Stomach (tissue), 9 donors: ENCODE measurements around the gene FOXJ3. TPM values are rescaled to one million over a fixed set of nuclear protein-coding genes. Genes with fewer than 3 reads are reported as not detected.

Experiments used
- DNase-seq, 2 donors: peaks; one replicate each; pipeline versions ENCODE4 v3.0.0 to v3.0.0-alpha.2; 2013 to 2019
- H3K27ac ChIP-seq, 5 donors: fragments of 200-600 bp in 4 of 5; sonication (generic) in 4 of 5; one replicate each; pipeline ENCODE4 v1.5.1; 2013 to 2019; ENCODE audit warnings: mild to moderate bottlenecking in 1 of 5, moderate library complexity in 1 of 5
- H3K27me3 ChIP-seq, 3 donors: fragments of 200-600 bp; sonication (generic); one replicate each; pipeline ENCODE4 v1.5.1; 2017 to 2019; ENCODE audit warnings: mixed run types in 1 of 3
- H3K36me3 ChIP-seq, 4 donors: fragments of 200-600 bp; sonication (generic); 1 replicate in 3 of 4; 2 replicates in 1 of 4; pipeline ENCODE4 v1.5.1; 2016 to 2019
- H3K4me1 ChIP-seq, 4 donors: fragments of 200-600 bp; sonication (generic); one replicate each; pipeline ENCODE4 v1.5.1; 2016 to 2019
- H3K4me3 ChIP-seq, 4 donors: fragments of 200-600 bp; sonication (generic) in 3 of 4; one replicate each; pipeline ENCODE4 v1.5.1; 2016 to 2019; ENCODE audit warnings: mild to moderate bottlenecking in 1 of 4
- H3K9me3 ChIP-seq, 4 donors: fragments of 200-600 bp; sonication (generic); one replicate each; pipeline ENCODE4 v1.5.1; 2016 to 2019
- CTCF ChIP-seq, 7 experiments: fragments of 450-650 bp in 4 of 7; fragments of 200-600 bp in 3 of 7; sonication (generic) in 3 of 7; IDR thresholded peaks; one replicate each; pipeline ENCODE4 v1.5.1; 2016 to 2019; ENCODE audit warnings: antibody characterized with exemption in 7 of 7, control low read depth in 2 of 7, mild to moderate bottlenecking in 1 of 7
- EP300 ChIP-seq: sonication (generic); formaldehyde crosslinking; IDR thresholded peaks from one replicate; pipeline ENCODE4 v1.6.1; 2017; ENCODE audit warnings: antibody characterized with exemption
- POLR2A ChIP-seq, 4 donors: fragments of 450-650 bp; IDR thresholded peaks; one replicate each; pipeline ENCODE4 v1.6.1; 2016; ENCODE audit warnings: antibody characterized with exemption in 4 of 4, control low read depth in 2 of 4, mild to moderate bottlenecking in 1 of 4, moderate library complexity in 1 of 4
- POLR2AphosphoS5 ChIP-seq, 3 donors: sonication (generic); formaldehyde crosslinking; IDR thresholded peaks; one replicate each; pipeline ENCODE4 v1.6.1; 2016; ENCODE audit warnings: antibody characterized with exemption in 3 of 3
- WGBS, 5 donors: extraction: QIAGEN DNeasy Blood & Tissue Kit in 3 of 5; methylation state at CpG; one replicate each; pipeline versions ENCODE4 v1.1.5 to v1.1.7; 2013 to 2018; 5-methylcytosine and 5-hydroxymethylcytosine counted together
- intact Hi-C: fragments of 100-400 bp; cut with DNase I; formaldehyde crosslinking; loops from one replicate; pipeline ENCODE4 v1.15.1; 2023; ENCODE audit warnings: low total_unique reads
- polyA plus RNA-seq, 3 donors: library from polyadenylated mRNA; stranded (reverse); fragments of 200-250 nt; gene quantifications; one replicate each; pipeline ENCODE4 v1.2.3, GENCODE V29; 2013
- total RNA-seq, 5 donors: library from RNA; depleted of rRNA; stranded (reverse); fragments of >200 nt; gene quantifications; one replicate each; pipeline versions ENCODE4 v1.1.0 to v1.2.3, GENCODE V29; 2014 to 2016
- donor health status: healthy with polysubstance abuse.
- donor health status: Bipolar disorder and iron deficiency.
- donor health status: healthy.

The FOXJ3 gene
- total and polyA plus RNA-seq, 8 donors, result 8.3 to 57.3 (median 12.3) TPM

- peaks cover 20 to 76% (median 66%) of the 10 kb centered on the region in 4 donors for H3K36me3 ChIP-seq
- no peaks in the 10 kb centered on the region for H3K9me3 ChIP-seq
- no peak for TF ChIP-seq EP300
- intact Hi-C loops, result no loop called here
- WGBS, 5 donors, result 96 to 100% (median 98%) methylated on average over 3 of the region's 3 CpGs
- DNase-seq, result no peak
- no peak overlapping the region for H3K4me3 ChIP-seq
- H3K27me3 ChIP-seq, result no peaks in the 10 kb centered on the region
- no peak overlapping the region for H3K27ac ChIP-seq
- H3K4me1 ChIP-seq, result peaks cover 0 to 6% (median 0%) of the 10 kb centered on the region in 4 donors
These were observed 139.2 kb downstream of the FOXJ3 start for GRCh38 chr1:42195841-42196240.

- DNase-seq, result no peak
- 86 to 94% (median 90%) methylated on average over 4 of the region's 4 CpGs for WGBS, 5 donors
- Histone ChIP-seq H3K27ac (no peak overlapping the region), H3K4me1 (no peaks in the 10 kb centered on the region), H3K9me3 (no peaks in the 10 kb centered on the region), H3K36me3 (peaks cover 20 to 89% (median 85%) of the 10 kb centered on the region in 4 donors), H3K4me3 (no peak overlapping the region), H3K27me3 (no peaks in the 10 kb centered on the region)
- intact Hi-C loops, result no loop called here
- TF ChIP-seq CTCF (IDR thresholded peaks at IDR 0.05), result no peak
- TF ChIP-seq POLR2AphosphoS5 (IDR thresholded peaks at IDR 0.05), result no peak
- TF ChIP-seq POLR2A (IDR thresholded peaks at IDR 0.05), result no peak
- no peak for TF ChIP-seq EP300
These were observed 142.9 kb downstream of the FOXJ3 start for GRCh38 chr1:42192106-42192505.

- Histone ChIP-seq H3K9me3 (no peaks in the 10 kb centered on the region), H3K4me1 (no peaks in the 10 kb centered on the region), H3K27ac (no peak overlapping the region), H3K4me3 (no peak overlapping the region), H3K27me3 (no peaks in the 10 kb centered on the region), H3K36me3 (peaks cover 20 to 89% (median 85%) of the 10 kb centered on the region in 4 donors)
- intact Hi-C loops, result no loop called here
- no peak for TF ChIP-seq EP300
- TF ChIP-seq CTCF (IDR thresholded peaks at IDR 0.05), result no peak
- TF ChIP-seq POLR2A (IDR thresholded peaks at IDR 0.05), result no peak
- TF ChIP-seq POLR2AphosphoS5 (IDR thresholded peaks at IDR 0.05), result no peak
- DNase-seq, result no peak
- WGBS, 5 donors, result 94 to 98% (median 95%) methylated on average over 8 of the region's 8 CpGs
These were observed 143.7 kb downstream of the FOXJ3 start for GRCh38 chr1:42191319-42191718.

- H3K36me3 ChIP-seq, result peaks cover 17 to 90% (median 81%) of the 10 kb centered on the region in 4 donors
These were observed 144.8 kb downstream of the FOXJ3 start for GRCh38 chr1:42189931-42190853.

GRCh38 chr1:42186152-42186551 is 148.9 kb downstream of the FOXJ3 start:
- Histone ChIP-seq H3K27ac (no peak overlapping the region), H3K4me3 (no peak overlapping the region), H3K4me1 (no peaks in the 10 kb centered on the region), H3K9me3 (no peaks in the 10 kb centered on the region), H3K27me3 (no peaks in the 10 kb centered on the region), H3K36me3 (peaks cover 5 to 95% (median 84%) of the 10 kb centered on the region in 4 donors)
- intact Hi-C loops, result no loop called here
- DNase-seq, result no peak
- 86 to 91% (median 89%) methylated on average over 3 of the region's 3 CpGs for WGBS, 5 donors
- TF ChIP-seq EP300, result no peak
- no peak for TF ChIP-seq CTCF (IDR thresholded peaks at IDR 0.05)
- TF ChIP-seq POLR2A (IDR thresholded peaks at IDR 0.05), result no peak
- no peak for TF ChIP-seq POLR2AphosphoS5 (IDR thresholded peaks at IDR 0.05)

More at GRCh38 chr1:42189931-42190853, 144.8 kb downstream of the FOXJ3 start:
- 79 to 90% (median 85%) methylated on average over 6 of the region's 6 CpGs for WGBS, 5 donors
- Histone ChIP-seq H3K27me3 (no peaks in the 10 kb centered on the region), H3K9me3 (no peaks in the 10 kb centered on the region), H3K4me1 (no peaks in the 10 kb centered on the region), H3K4me3 (no peak overlapping the region), H3K27ac (no peak overlapping the region)
- intact Hi-C loops, result no loop called here
- no peak for DNase-seq
- TF ChIP-seq POLR2A (IDR thresholded peaks at IDR 0.05) (no peak), POLR2AphosphoS5 (IDR thresholded peaks at IDR 0.05) (no peak)
